CD14-positive monocyte (primary cell): ENCODE measurements around the gene CNTFR. TPM values are rescaled to one million over a fixed set of nuclear protein-coding genes. Genes with fewer than 3 reads are reported as not detected.

Source experiments
- DNase-seq, 3 donors: peaks; one replicate each; pipeline ENCODE4 v3.0.0-alpha.2; 2011 to 2022
- H2AFZ ChIP-seq: 2 replicates; pipeline ENCODE4 v1.6.0; 2012; ENCODE audit warnings: mild to moderate bottlenecking, low read depth, low read length, inconsistent platforms; ENCODE audit not compliant: insufficient read depth, poor library complexity, severe bottlenecking
- H3K27ac ChIP-seq, 2 donors: 1 replicate in 1 of 2; 2 replicates in 1 of 2; pipeline ENCODE4 v1.5.1; 2012 to 2013; ENCODE audit warnings: low read length in 2 of 2, control low read depth in 1 of 2, inconsistent platforms in 1 of 2, low read depth in 1 of 2, mild to moderate bottlenecking in 1 of 2
- H3K27me3 ChIP-seq, 2 donors: one replicate each; pipeline versions ENCODE4 v1.6.0 to v1.6.1; 2011 to 2013; ENCODE audit warnings: low read length in 2 of 2; ENCODE audit not compliant: control insufficient read depth in 2 of 2, insufficient read depth in 2 of 2
- H3K36me3 ChIP-seq, 2 donors: replicated peaks in 1 of 2; 1 replicate in 1 of 2; 2 replicates in 1 of 2; pipeline versions ENCODE4 v1.5.1 to v1.6.1; 2012 to 2013; ENCODE audit warnings: low read length in 2 of 2, control low read depth in 1 of 2, inconsistent platforms in 1 of 2, mild to moderate bottlenecking in 1 of 2; ENCODE audit not compliant: insufficient read depth in 2 of 2, control insufficient read depth in 1 of 2
- H3K4me1 ChIP-seq, 2 donors: 1 replicate in 1 of 2; 2 replicates in 1 of 2; pipeline versions ENCODE4 v1.5.1 to v1.6.1; 2012 to 2013; ENCODE audit warnings: low read length in 2 of 2, control low read depth in 1 of 2, inconsistent platforms in 1 of 2, mild to moderate bottlenecking in 1 of 2, moderate library complexity in 1 of 2; ENCODE audit not compliant: insufficient read depth in 2 of 2, control insufficient read depth in 1 of 2
- H3K4me2 ChIP-seq: replicated peaks from 2 replicates; pipeline ENCODE3; 2012; ENCODE audit warnings: low read length, moderate library complexity, mild to moderate bottlenecking; ENCODE audit not compliant: poor library complexity, severe bottlenecking; ENCODE audit errors: extremely low read depth
- H3K4me3 ChIP-seq, 3 experiments: fragments of 200-600 bp in 1 of 3; sonication (generic) in 1 of 3; replicated peaks in 1 of 3; 1 replicate in 2 of 3; 2 replicates in 1 of 3; pipeline ENCODE4 v1.5.1; 2011 to 2013; ENCODE audit warnings: low read length in 3 of 3, mild to moderate bottlenecking in 3 of 3, control low read depth in 2 of 3, low read depth in 2 of 3, inconsistent platforms in 1 of 3, moderate library complexity in 1 of 3
- H3K79me2 ChIP-seq: 2 replicates; pipeline ENCODE4 v1.6.0; 2012; ENCODE audit warnings: mild to moderate bottlenecking, control low read depth, inconsistent platforms, low read length, moderate library complexity; ENCODE audit not compliant: insufficient read depth
- H3K9ac ChIP-seq: 2 replicates; pipeline ENCODE4 v1.6.0; 2017; ENCODE audit warnings: low read length, mild to moderate bottlenecking; ENCODE audit not compliant: insufficient read depth, poor library complexity, severe bottlenecking
- H3K9me3 ChIP-seq, 2 donors: replicated peaks in 1 of 2; 1 replicate in 1 of 2; 2 replicates in 1 of 2; pipeline versions ENCODE4 v1.5.1 to v1.6.1; 2012 to 2013; ENCODE audit warnings: low read length in 2 of 2, control low read depth in 1 of 2; ENCODE audit not compliant: control insufficient read depth in 1 of 2, insufficient read depth in 1 of 2
- H4K20me1 ChIP-seq: 2 replicates; pipeline ENCODE4 v1.6.0; 2012; ENCODE audit warnings: mild to moderate bottlenecking, low read length, control low read depth, moderate library complexity; ENCODE audit not compliant: insufficient read depth
- H3K27ac Mint-ChIP-seq, 7 donors: one replicate each; pipeline ENCODE4 v1.8.0; 2020; ENCODE audit warnings: mild to moderate bottlenecking in 7 of 7, mixed read lengths in 7 of 7, moderate library complexity in 6 of 7, inconsistent platforms in 2 of 7
- H3K27me3 Mint-ChIP-seq, 3 donors: one replicate each; pipeline ENCODE4 v1.8.0; 2021 to 2022; ENCODE audit warnings: low read depth in 3 of 3, mild to moderate bottlenecking in 3 of 3, mixed read lengths in 3 of 3, moderate library complexity in 3 of 3, inconsistent platforms in 1 of 3
- H3K36me3 Mint-ChIP-seq, 2 donors: one replicate each; pipeline ENCODE4 v1.8.0; 2020; ENCODE audit warnings: mixed read lengths in 2 of 2, inconsistent platforms in 1 of 2, mild to moderate bottlenecking in 1 of 2
- H3K4me1 Mint-ChIP-seq: one replicate; pipeline ENCODE4 v1.8.0; 2020; ENCODE audit warnings: mild to moderate bottlenecking, mixed read lengths
- H3K4me3 Mint-ChIP-seq, 2 donors: one replicate each; pipeline ENCODE4 v1.8.0; 2020; ENCODE audit warnings: mild to moderate bottlenecking in 2 of 2, mixed read lengths in 2 of 2, moderate library complexity in 1 of 2
- H3K9me3 Mint-ChIP-seq, 7 donors: one replicate each; pipeline ENCODE4 v1.8.0; 2020 to 2022; ENCODE audit warnings: mixed read lengths in 7 of 7, mild to moderate bottlenecking in 6 of 7, moderate library complexity in 6 of 7, inconsistent platforms in 2 of 7
- WGBS: methylation state at CpG from one replicate; pipeline ENCODE4 v1.1.5; 2013; ENCODE audit warnings: missing lambda C conversion rate; ENCODE audit not compliant: insufficient coverage; 5-methylcytosine and 5-hydroxymethylcytosine counted together
- intact Hi-C, 2 donors: fragments of 100-400 bp; cut with micrococcal nuclease; formaldehyde crosslinking; loops; one replicate each; pipeline versions ENCODE4 v1.15.0 to v1.15.1; 2023
- polyA plus RNA-seq, 3 donors: library from polyadenylated mRNA; depleted of rRNA in 1 of 3; unstranded in 2 of 3; stranded (reverse) in 1 of 3; fragments of 300-500 nt in 2 of 3; fragments of >200 nt in 1 of 3; fragmentation: Illumina TruSeq in 2 of 3; gene quantifications; 1 replicate in 2 of 3; 2 replicates in 1 of 3; pipeline ENCODE4 v1.2.3, GENCODE V29; 2012 to 2021
- TF ChIP-seq, protein P1 (sequence below): fragments of 200-600 bp; IDR thresholded peaks from one replicate; pipeline ENCODE4 v1.8.0; 2022; ENCODE audit warnings: antibody characterized with exemption, mild to moderate bottlenecking

Gene CNTFR
- polyA plus RNA-seq, 3 donors = not detected

DNA sequence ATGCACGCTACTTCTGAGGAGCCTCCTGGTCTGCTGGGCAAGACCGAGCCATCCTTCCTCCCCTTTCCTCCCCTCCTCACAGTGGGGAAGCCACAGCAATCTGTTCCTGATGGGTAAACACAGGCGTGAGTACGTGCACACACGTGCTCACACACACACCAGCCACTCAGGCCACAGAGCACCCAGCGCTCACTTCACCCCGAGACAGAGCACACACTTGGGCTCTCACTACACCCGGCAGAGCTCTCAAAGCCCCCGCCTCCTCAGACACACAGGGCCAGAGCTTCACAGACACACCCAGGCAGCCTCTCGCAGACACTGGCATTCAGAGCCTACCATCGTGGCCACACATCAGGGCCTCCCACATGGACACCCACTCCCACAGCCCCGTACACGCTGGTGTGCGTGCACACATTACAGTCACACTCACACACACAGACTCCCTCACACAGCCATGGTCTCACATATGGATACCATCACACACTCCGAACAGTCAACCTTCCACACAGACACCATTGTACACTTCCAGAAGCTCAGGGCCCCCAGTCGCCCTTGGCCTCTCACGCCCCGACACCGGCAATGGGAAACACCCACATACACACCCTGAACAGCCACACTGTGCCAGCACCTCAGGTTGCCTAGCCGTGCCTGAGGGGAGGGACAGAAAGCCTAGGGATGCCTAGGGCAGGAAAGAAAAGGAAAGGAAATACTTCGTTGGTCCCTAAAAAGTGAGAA, 13.5 kb downstream of the CNTFR start:
- DNase-seq = no peak
- no peak overlapping the region for H2AFZ ChIP-seq
- H3K27ac ChIP-seq = no peak overlapping the region
- no peak overlapping the region for H3K4me3 ChIP-seq
- H3K4me2 ChIP-seq = no peak overlapping the region
- H3K36me3 ChIP-seq = no peaks in the 10 kb centered on the region
- H3K9me3 ChIP-seq = peaks cover 0 to 24% of the 10 kb centered on the region in 2 donors
- 74% methylated on average over 16 of the region's 21 CpGs for whole genome bisulfite sequencing
- H4K20me1 ChIP-seq = no peaks in the 10 kb centered on the region
- Mint-ChIP-seq H3K4me1 (peaks cover 2% of the 10 kb centered on the region), H3K36me3 (peaks cover 0 to 1% of the 10 kb centered on the region in 2 donors), H3K27ac (peak overlapping the region in 1 of 7 donors; percentile 12), H3K27me3 (peaks cover 54 to 69% (median 56%) of the 10 kb centered on the region in 3 donors), H3K9me3 (peaks cover 0 to 6% (median 2%) of the 10 kb centered on the region in 7 donors), H3K4me3 (peak overlapping the region in 1 of 2 donors; percentile 70)
- H3K79me2 ChIP-seq = no peaks in the 10 kb centered on the region
- TF ChIP-seq, protein P1, sequence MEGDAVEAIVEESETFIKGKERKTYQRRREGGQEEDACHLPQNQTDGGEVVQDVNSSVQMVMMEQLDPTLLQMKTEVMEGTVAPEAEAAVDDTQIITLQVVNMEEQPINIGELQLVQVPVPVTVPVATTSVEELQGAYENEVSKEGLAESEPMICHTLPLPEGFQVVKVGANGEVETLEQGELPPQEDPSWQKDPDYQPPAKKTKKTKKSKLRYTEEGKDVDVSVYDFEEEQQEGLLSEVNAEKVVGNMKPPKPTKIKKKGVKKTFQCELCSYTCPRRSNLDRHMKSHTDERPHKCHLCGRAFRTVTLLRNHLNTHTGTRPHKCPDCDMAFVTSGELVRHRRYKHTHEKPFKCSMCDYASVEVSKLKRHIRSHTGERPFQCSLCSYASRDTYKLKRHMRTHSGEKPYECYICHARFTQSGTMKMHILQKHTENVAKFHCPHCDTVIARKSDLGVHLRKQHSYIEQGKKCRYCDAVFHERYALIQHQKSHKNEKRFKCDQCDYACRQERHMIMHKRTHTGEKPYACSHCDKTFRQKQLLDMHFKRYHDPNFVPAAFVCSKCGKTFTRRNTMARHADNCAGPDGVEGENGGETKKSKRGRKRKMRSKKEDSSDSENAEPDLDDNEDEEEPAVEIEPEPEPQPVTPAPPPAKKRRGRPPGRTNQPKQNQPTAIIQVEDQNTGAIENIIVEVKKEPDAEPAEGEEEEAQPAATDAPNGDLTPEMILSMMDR = no peak
- H3K9ac ChIP-seq = no peak overlapping the region
- intact Hi-C loops = no loop called here
- H3K27me3 ChIP-seq = peaks cover 30 to 55% of the 10 kb centered on the region in 2 donors
- H3K4me1 ChIP-seq = no peaks in the 10 kb centered on the region

DNA sequence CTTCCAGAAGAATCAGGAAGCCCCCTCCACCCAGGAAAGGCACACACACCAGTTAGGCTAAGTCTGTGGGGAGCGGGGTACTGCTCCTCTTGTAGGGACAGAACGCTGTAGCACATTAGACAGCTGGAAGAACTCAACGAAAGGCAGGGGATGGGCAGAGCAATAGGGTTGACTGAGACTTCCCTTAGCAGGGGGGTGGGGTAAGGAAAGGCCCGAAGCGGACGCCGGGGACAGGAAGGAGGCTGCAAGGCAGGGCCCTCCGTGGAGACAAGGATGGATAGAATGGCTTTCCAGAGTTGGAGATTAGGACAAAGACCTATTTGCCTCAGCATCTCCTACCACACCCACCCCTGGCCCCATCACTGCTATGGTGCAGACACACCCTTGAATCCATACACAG, 14.3 kb downstream of the CNTFR start:
- no peak overlapping the region for H3K4me2 ChIP-seq
- peaks cover 0 to 24% of the 10 kb centered on the region in 2 donors for H3K9me3 ChIP-seq
- H3K4me3 ChIP-seq = no peak overlapping the region
- H3K27ac Mint-ChIP-seq = no peak overlapping the region
- no peak for DNase-seq
- H3K4me1 Mint-ChIP-seq = peaks cover 2% of the 10 kb centered on the region
- H3K4me1 ChIP-seq = no peaks in the 10 kb centered on the region
- peaks cover 48 to 64% (median 48%) of the 10 kb centered on the region in 3 donors for H3K27me3 Mint-ChIP-seq
- peaks cover 0 to 1% of the 10 kb centered on the region in 2 donors for H3K36me3 Mint-ChIP-seq
- H4K20me1 ChIP-seq = no peaks in the 10 kb centered on the region
- peaks cover 30 to 48% of the 10 kb centered on the region in 2 donors for H3K27me3 ChIP-seq
- TF ChIP-seq, protein P1 = no peak
- H3K9me3 Mint-ChIP-seq = peaks cover 0 to 6% (median 2%) of the 10 kb centered on the region in 7 donors
- no peak overlapping the region for H3K27ac ChIP-seq
- no peak overlapping the region for H3K4me3 Mint-ChIP-seq
- no peaks in the 10 kb centered on the region for H3K36me3 ChIP-seq
- intact Hi-C loops = no loop called here
- no CpG with 5 or more reads among the region's 8 CpGs for WGBS
- H3K79me2 ChIP-seq = no peaks in the 10 kb centered on the region
- no peak overlapping the region for H3K9ac ChIP-seq
- H2AFZ ChIP-seq = no peak overlapping the region
